Stimulated activated CD8-positive, alpha-beta memory T cell treated with anti-CD3 and anti-CD28 coated beads, Interleukin-15, amount 100 ng/mL, for 24 hours (primary cell): ENCODE results near the gene CAB39L.

ENCODE experiments used
- DNase-seq: peaks from one replicate; pipeline ENCODE4 v3.0.0-alpha.2; 2020; ENCODE audit warnings: low read depth

The CAB39L gene

GRCh38 chr13:49443704-49444523 is at the start of gene CAB39L, which contains the start of gene SETDB2:
CAB39L (minus strand) TSS chr13:49444064; CDS start chr13:49382910, 61,154 bp downstream.
SETDB2 (plus strand) TSS chr13:49444274; CDS start chr13:49451894, 7,620 bp downstream.
- peak; percentile 91 for DNase-seq

GRCh38 chr13:49488563-49488962 is 44.7 kb upstream of the CAB39L start:
- DNase-seq, result no peak

GRCh38 chr13:49481788-49482187 is 37.9 kb upstream of the CAB39L start:
- DNase-seq, result no peak

GRCh38 chr13:49476529-49476928 is 32.7 kb upstream of the CAB39L start:
- DNase-seq, result no peak

- DNase-seq, result no peak
Observed at GRCh38 chr13:49472186-49472585, 28.3 kb upstream of the CAB39L start.

- DNase-seq, result no peak
Observed at GRCh38 chr13:49466292-49466838, 22.5 kb upstream of the CAB39L start.

GRCh38 chr13:49464621-49465325 is 20.9 kb upstream of the CAB39L start:
- no peak for DNase-seq

GRCh38 chr13:49464085-49464484 is 20.2 kb upstream of the CAB39L start:
- no peak for DNase-seq

- no peak for DNase-seq
Observed at GRCh38 chr13:49459580-49459979, 15.7 kb upstream of the CAB39L start.

GRCh38 chr13:49457221-49457620 is 13.4 kb upstream of the CAB39L start:
- no peak for DNase-seq

GRCh38 chr13:49456156-49456555 is 12.3 kb upstream of the CAB39L start:
- DNase-seq, result no peak

GRCh38 chr13:49455007-49455398 is 11.1 kb upstream of the CAB39L start:
- DNase-seq, result no peak

- DNase-seq, result no peak
Observed at GRCh38 chr13:49454388-49455006, 10.6 kb upstream of the CAB39L start.

- DNase-seq, result no peak
Observed at GRCh38 chr13:49453465-49453864, 9.6 kb upstream of the CAB39L start.

- DNase-seq, result no peak
Observed at GRCh38 chr13:49452725-49453457, 9.0 kb upstream of the CAB39L start.

- DNase-seq, result no peak
Observed at GRCh38 chr13:49450105-49450819, 6.4 kb upstream of the CAB39L start.

GRCh38 chr13:49448753-49449152 is 4.9 kb upstream of the CAB39L start:
- DNase-seq, result no peak

- DNase-seq, result no peak
Observed at GRCh38 chr13:49446473-49446872, 2.6 kb upstream of the CAB39L start.

GRCh38 chr13:49444524-49445395 is 896 bp upstream of the CAB39L start:
- DNase-seq, result no peak

GRCh38 chr13:49443357-49443703 is 534 bp downstream of the CAB39L start:
- no peak for DNase-seq
